HG03378 (cell line): ENCODE results near the gene BMPR1B.
"Not testable (repeated sequence)": the region's sequence is repeated elsewhere in the genome, so short reads cannot be mapped to it uniquely, and the experiment has no call there.

ENCODE experiments used
- ATAC-seq: cut with Tn5 transposase; IDR thresholded peaks from one replicate; pipeline ENCODE4 v1.9.1; 2021; ENCODE audit warnings: mild to moderate bottlenecking, moderate library complexity; ENCODE audit not compliant: unreplicated experiment

BMPR1B gene

DNA sequence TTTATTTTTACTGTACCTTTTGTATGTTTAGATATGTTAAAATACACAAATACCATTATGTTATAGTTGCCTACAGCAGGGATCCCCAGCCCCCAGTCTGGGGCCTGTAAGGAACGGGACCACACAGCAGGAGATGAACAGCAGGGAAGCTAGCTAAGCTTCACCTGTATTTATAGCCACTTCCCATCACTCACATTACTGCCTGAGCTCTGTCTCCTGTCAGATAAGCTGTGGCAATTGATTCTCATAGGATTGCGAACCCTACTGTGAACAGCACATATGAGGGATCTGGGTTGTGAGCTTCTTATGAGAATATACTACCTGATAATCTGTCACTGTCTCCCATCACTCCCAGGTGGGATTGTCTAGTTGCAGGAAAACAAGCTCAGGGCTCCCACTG lies 73.9 kb downstream of the BMPR1B start:
- no peak for ATAC-seq

DNA sequence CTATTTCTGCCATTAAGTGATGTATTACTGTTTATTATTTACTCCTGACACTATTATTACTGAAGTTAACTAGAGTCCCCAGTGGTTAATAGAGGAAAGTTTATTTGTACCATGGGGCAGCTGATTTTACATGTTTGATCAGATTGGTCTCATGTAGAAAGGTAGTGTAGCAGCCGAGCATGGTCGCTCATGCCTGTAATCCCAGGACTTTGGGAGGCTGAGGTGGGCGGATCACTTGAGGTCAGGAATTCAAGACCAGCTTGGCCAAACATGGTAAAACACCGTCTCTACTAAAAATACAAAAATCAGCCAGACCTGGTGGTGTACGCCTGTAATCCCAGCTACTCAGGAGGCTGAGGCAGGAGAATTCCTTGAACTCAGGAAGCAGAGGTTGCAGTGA lies 74.6 kb downstream of the BMPR1B start:
- not testable (repeated sequence) for ATAC-seq

DNA sequence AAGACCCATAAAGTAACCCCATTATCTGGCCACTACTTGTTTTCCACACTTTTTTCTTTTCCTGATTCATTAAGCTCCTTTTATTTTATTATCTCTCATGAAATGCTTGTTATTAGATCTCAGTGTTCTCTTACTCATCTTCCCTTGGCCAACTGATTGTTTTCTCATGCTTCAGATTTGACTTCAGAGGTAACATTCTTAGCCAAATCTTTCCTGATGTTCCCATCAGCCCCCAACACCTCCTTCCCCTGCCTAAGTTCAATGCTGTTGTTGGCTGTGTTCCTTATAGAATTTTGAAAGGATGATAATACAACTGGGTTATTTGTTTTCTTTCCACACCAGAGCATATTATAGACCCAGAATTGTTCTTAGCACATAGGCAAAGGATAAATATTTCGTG lies 75.6 kb downstream of the BMPR1B start:
- no peak for ATAC-seq

DNA sequence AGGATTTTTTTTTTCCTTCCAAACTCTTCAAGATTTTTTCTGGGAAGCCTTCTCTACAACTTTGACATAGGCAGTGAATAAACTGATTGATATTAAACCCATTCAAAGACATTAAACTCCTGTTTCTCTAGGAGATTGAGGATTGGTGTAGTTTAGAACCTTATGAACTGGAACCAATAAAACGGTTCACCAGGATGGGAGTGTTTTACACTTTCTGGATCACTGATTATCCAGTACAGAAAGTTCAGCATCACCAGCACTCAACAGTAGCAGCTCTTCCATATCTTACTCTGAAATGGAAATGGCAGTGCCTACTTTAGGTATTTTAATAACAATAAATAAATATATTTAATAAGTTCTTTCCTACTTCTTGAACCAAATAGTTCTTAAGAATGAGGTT lies 76.7 kb downstream of the BMPR1B start:
- no peak for ATAC-seq

DNA sequence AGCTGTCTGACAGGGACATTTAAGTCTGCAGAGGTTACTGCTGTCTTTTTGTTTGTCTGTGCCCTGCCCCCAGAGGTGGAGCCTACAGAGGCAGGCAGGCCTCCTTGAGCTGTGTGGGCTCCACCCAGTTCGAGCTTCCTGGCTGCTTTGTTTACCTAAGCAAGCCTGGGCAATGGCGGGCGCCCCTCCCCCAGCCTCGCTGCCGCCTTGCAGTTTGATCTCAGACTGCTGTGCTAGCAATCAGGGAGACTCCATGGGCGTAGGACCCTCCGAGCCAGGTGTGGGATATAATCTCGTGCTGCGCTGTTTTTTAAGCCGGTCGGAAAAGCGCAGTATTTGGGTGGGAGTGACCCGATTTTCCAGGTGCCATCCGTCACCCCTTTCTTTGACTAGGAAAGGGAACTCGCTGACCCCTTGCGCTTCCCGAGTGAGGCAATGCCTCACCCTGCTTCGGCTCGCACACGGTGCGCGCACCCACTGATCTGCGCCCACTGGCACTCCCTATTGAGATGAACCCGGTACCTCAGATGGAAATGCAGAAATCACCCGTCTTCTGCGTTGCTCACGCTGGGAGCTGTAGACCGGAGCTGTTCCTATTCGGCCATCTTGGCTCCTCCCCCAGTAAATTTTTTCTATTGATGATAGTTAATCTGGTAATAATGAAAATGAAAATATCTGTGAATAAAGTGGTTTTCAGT lies 83.6 kb downstream of the BMPR1B start:
- ATAC-seq = not testable (repeated sequence)

DNA sequence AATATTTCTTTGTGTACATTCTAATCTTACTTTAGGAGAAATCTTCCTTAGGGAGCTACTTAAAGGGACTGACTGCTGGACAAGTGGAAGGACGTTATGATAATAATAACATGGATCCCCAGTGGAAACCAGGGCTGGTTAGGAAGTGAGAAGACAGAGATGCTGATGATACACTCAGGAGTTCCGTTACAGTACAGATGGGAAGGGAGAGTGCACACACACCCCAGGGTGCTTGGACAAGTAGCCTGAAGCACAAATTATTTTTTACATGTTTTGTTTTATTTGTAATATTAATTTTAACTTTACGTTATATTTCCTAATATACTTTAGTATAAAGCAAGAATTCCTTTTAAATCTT lies 84.1 kb downstream of the BMPR1B start:
- no peak for ATAC-seq

DNA sequence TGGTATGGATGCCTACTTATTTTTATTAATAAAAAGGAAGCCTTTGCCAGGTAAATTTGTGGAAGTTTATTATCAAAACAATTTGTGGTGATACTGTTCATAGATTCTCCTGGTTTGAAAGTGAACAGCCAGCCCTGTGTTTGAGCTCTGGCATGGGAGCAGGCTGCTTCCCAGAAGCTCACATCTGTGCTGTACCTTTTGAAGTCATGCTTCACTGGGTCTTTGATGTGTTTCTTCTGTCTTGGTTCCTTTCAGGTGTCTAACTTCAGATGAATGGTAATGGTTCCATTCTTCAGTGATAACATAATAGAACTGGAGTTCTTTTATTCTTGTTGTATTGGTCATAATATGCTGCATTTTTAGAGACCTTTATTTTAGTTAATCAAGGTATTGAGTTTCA lies 85.5 kb downstream of the BMPR1B start:
- ATAC-seq = no peak

DNA sequence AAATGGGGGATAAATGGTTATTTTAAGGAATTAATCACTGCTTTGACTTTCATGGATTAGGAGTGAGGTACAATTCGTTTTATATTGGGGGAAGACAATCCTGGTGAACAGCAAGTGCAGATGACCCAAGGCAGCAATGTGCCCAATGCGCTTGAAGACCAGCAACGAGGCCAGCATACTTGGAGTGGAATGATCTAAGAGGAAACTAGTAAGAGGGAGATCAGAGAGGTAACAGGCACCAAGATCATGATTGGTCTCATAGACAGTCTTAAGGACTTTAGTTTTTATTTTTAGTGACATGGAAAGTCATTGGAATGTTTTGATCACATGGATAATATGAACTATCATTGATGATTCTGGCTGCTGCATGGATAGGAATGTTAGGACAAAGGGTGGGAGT lies 90.6 kb downstream of the BMPR1B start:
- ATAC-seq = no peak

DNA sequence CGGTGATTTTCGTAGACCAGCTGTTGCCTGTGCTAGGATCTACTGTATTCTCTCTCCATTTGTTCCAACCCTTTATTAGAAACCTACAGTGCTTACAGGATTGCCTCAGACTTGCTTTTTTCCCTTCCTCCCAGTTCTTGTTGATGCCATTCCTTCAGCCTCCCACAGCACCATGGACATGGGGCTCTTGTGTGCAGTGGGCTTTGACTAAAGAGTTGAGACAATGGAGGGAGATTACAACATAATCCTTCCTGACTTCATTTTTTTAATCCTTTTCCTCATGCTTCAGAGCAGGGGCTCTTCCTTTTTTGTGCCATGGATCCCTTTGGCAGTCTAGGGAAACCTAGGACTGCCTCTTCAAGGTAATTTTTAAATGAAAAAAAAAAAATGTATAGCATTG lies 92.1 kb downstream of the BMPR1B start:
- ATAC-seq = no peak

DNA sequence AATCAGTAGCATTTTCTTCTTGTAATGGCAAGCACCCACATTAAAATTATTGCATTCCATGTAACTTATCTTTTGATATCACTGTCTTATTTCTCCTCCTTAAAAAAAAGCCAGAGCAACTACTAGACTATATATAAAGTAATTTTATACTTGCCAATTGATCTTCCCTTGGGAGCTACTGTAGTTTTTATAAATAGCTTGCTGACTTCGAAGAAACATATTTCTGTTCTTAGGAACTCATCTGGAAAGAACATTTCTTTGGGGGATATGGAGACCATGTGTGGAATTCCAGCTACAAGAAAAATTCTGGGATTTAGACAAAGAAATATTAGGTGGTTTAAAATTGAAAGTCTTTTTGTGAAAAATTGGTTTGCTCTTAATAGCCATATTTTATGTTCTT lies 94.9 kb downstream of the BMPR1B start:
- ATAC-seq = no peak

DNA sequence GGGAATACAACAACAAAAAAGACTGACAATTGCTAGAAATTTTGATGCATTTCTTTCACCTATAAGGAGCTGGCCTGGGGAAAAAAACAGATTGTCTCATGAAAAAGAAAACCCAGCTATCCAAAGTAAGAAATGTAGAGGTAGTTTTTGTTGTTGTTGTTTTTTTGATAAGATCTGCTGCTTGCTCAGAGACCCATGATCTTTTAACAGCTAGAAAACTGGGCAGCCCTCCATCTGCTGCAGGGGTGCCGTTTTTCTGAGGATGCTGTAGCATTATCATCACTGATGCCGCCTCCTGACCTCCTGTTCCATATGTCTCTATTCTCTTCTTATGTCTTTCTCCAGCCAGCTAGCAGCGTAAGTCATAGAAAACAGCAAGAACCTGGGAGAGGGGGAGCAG lies 98.3 kb downstream of the BMPR1B start:
- no peak for ATAC-seq

DNA sequence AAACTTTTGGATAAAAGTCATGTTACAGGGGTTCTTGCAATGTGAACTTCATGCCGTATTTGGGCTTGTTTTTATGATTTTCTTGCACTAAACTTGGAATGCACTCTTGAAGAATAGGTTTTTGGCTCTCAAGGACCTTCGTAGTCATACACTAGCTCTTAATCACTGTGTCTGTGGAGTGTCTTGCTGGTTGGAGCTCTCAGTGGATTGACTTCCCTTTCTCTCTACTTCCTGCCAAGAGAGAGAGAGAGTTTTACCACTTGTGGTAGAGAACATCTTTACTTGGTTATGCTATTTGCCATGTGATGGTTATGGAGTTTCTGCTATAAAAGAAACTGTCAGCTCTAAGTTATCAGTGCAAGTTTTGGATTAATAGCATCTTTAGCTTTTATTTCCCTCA lies 112.4 kb downstream of the BMPR1B start:
- no peak for ATAC-seq

DNA sequence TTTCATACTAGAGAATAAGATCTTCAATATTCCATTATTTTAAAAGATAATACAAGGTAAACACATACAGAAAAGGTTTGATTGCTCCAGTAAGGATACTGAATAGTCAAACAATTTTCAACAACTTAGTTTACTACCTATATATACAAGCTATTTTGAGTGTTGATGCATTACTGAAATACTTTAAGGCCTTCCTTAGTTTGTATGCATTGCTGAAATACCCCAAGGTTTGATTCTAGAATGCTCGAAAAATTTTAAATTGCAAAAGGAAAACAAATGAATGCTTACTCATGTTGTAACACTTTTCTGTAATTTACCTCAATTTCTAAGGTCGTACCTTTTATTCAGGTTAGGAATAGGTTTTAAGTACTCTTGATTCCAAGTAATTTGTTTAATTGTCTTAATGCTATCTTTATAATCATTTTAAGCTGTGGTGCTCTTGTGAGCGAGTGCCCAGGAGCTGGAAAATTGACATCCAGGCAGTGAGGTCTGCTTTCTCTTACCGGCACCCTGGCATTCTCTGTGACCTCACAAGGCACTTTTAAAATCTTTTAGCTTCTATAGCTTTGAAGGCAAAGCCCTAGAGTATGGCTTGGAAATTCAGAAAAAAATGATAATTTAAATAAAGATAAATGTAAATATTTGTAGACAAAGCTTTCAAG lies 114.0 kb downstream of the BMPR1B start:
- ATAC-seq = no peak

DNA sequence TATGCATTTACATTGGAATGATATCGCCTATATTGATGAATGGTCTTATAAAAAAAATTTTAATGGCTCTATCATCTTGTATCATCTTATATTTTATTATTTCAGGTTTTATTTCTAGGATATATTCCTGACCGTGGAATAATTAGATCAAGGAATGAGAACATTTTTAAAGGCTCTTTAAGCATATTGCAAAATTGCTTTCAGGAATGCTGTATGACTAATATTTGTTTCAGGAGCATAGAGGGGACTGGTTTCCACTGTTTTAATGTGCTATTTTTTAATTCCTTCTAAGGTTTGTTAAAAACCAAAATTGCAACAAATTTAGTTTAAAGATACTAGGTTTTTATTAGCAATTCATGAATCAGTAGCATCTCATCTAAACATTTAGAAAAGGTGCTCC lies 120.2 kb downstream of the BMPR1B start:
- ATAC-seq = no peak

DNA sequence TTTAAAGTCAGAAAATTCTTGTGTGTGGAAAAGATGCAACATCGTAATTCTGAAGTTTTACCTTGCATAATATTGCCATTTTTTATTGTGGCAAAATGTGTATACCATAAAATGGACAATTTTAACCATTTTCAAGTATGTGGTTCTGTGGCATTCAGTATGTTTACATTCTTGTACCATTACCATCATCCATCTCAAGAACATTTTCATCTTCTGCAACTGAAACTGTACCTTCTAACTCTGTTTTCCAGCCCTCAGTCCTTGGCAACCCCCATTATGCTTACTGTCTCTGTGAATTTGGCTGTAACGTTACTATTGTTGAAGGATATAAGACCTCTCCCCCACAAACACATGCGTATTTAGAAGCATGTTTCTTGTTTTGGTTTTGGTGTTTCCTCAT lies 123.2 kb downstream of the BMPR1B start:
- ATAC-seq = no peak

DNA sequence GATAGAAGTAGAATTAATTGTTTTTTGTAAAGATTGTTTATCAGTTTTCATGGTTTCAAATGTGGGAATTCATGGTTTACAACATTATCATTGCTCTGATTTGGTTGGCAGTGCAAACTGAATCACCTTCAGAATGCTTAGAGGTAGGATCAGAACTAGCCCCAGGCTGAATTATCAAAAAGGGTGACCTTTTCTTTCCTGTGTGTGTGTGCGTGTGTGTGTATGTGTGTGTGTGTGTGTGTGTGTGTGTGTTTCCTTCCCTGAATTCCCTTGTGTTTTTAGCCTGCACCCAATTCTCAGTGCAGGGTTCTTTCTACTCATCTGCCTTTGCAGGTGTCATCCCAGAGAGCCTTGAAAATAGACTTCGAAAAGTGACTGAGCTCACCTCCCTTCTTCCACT lies 125.0 kb downstream of the BMPR1B start:
- ATAC-seq = no peak

DNA sequence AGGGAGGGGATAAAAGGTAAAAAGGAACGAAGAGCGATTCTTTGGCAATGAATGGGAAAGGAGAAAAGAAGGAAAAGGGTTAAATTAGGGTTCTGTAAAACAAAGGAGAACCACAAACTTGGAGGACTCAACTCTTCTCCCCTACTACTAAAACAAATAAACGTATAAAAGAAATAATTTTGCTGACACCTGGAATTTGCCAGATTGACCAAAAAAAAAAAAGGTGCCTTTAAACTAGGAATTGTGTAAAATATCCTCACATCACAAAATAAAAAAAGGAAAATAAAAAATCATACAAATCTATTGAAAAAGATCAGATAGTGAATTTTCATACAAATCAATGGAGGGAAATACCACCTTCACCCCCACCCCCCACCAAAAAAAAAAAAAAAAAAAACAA lies 129.3 kb downstream of the BMPR1B start:
- no peak for ATAC-seq

DNA sequence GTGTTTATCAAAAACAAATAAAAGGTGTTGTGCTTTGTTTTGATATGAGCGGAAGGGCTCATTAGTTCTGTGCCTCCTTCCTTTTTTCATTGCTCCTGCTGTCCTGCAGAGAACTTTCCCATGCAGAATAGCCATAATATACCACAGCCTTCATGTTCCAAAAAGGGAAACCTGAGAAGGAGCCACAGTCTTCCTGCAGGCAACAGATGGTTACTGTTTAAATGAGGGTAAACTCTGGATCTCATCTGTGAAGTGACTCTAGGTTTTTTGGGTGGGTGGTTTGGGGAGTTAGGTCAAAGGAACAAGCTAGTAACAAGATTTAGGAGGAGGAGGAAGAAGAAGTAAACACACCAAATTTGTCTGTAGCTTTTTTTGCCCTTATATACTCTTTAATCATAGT lies 131.8 kb downstream of the BMPR1B start:
- ATAC-seq = no peak

DNA sequence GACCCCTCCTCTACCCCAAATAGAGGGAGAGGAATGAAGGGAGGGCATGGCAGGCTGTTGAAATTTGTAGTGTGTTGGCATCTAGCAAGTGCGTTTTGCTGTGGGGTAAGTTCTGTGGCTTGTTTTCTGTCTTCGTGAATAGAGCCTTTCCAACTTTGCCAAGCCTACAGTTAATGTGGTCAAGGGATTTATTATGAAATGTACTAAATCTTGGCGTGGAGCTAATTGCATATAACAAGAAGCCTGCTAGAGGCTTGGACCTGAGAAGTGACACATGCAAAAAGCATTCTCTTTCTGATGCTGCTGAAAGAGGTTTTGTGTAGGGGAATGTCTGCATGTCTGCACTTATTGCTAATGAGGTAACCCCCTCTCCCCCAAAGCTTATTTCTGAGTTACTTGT lies 132.2 kb downstream of the BMPR1B start:
- ATAC-seq = no peak

DNA sequence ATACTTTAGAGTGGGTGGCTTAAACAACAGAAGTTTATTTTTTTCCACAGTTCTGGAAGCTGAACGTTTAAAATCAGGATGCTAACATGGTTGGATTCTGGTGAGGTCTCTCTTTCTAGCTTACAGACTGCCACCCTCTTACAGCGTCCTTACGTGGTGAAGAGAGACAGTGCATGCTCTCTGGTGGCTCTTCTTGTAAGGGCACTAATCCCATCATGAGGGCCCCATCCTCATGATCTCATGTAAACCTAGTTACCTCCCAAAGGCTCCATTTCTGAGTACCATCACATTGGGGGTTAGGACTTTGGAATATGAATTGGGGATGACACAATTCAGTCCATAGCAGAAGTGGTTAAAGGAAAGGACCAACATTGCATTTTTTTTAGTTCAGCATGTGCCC lies 132.8 kb downstream of the BMPR1B start:
- no peak for ATAC-seq

DNA sequence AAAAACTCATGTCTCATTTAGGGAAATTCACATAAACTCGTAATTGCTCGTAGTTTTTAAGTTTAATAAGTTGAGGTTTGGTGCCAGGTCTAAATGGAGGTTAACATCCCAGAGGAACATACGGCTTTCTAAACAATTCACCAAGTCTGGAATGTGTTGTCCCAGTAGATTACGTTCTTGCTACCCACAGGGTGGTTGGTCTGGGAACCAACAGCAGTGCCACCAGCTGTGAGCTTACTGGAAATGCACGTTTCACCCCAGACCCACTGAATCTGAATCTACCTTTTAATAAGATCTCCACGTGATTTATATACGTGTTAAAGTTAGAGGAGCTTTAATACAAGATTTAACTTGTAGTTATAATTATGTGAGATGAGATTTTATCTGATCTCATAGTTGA lies 134.3 kb downstream of the BMPR1B start:
- no peak for ATAC-seq

DNA sequence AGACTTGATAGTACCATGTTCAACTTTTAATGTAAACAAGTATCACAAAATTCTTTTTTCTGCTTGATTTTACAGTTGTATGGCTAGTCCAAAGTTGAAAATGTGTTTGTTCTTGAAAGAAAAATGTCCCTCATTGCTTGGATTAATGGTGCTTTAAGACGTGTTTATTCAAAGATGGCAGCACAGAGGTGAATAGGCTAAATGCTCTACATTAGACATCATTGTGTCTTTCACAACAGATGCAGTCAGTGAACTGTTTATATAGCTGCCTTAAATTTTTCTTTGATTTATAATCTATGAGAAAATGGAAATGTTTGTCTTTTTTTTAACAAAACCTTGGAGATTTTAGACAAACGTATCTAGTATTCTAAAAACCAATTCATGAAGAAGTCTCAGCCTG lies 137.3 kb downstream of the BMPR1B start:
- no peak for ATAC-seq

DNA sequence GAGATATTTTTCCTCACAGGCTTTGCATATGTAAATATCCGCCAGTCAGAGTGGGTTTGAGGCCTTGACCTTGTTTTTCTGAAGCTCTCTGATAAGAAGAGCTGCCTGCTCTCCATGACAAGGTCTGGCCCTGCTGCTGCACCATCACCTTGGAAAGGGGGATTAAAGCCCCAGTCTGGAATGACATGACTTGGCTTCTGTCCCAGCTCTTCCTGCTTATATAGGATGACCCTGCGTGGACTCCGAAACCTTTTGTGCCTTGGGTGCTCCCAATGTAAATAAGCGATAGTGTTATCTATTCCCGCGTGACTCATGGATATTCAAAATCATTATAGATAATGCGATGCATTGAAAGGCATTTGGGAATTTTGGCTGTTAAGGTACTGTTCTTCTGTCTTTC lies 139.3 kb downstream of the BMPR1B start:
- no peak for ATAC-seq
